Hematopoietic multipotent progenitor cell treated with erythropoietin and hydrocortisone succinate and interleukin-3 and kit ligand, for 8 days (in vitro differentiated cells): Measurements from ENCODE around the gene ADARB1.
"Not testable (repeated sequence)": the region's sequence is repeated elsewhere in the genome, so short reads cannot be mapped to it uniquely, and the experiment has no call there.

Experiments
- DNase-seq: peaks from one replicate; pipeline ENCODE4 v3.0.0-alpha.2; 2015

The ADARB1 gene

GRCh38 chr21:45139003-45139360 is 64.6 kb downstream of the ADARB1 start:
- not testable (repeated sequence) for DNase-seq

GRCh38 chr21:45139473-45139872 is 65.1 kb downstream of the ADARB1 start:
- no peak for DNase-seq

DNA sequence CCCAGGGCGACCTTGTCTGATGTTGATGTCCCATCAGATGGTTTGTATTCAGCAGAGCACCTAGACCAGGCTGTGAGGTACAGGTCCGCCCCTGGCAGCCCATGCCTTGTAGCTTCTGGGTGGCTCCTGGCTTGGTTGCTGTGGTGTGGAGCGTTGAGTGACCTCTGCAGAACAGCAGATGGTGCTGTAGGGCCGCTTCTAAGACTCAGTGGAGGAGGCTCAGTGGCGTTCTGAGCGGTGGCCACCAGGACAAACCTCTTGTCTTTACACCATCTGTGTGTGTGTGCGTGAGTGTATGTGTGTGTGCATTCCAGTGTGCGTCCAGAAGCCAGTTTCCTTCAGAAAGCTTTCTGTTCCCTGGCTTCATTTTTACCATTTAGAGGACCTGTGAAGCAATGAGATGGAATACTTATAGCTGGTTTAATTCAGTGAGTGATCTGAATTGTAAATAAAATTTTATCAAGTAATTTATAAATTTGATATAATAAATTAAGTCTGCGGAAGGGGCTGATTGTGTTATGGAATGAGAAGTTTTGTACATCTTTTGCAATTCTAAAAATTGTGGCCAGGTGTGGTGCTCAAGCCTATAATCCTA is 66.1 kb downstream of the ADARB1 start:
- DNase-seq = peak; percentile 89

GRCh38 chr21:45140944-45141343 is 66.6 kb downstream of the ADARB1 start:
- not testable (repeated sequence) for DNase-seq

- DNase-seq = no peak
These were observed 67.1 kb downstream of the ADARB1 start for GRCh38 chr21:45141507-45141906.

- DNase-seq = no peak
These were observed 68.3 kb downstream of the ADARB1 start for GRCh38 chr21:45142469-45143308.

DNA sequence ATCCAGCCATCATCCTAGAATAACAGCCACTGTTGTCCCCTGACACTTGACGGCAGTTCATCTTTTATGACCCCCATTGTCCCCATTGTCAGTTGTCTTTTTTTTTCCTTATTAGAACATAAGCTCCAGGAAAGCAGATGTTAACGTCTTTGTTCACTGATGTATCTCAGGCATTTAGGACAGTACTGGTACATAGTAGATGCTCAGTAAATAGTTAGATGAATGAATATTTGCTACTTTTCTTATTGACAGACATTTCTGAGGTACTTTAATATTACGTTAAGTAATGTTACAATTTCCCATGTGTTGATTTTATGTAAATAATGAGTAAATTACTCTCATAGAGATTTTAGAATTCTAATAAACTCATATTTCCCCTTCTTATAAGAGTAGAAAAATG is 69.5 kb downstream of the ADARB1 start:
- DNase-seq = no peak

DNA sequence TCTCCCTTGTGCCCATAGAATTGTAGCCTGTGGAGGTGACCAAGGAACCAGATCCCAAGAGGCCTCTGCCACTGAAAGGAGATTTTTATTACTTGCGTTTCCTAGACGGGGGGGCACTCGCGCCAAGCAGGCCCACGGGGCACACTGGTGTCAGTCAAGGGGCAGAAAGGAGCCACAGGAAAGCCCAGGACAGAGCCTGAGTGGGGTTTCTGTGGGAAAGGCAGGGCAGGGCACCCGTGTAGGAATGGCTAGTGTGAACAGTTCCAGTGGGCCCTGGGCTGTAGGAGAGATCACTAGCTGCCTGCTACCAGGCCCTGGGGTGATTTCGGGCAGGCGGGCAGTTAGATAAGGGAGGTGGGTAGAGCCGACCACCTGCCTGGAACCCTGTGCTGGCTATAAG is 70.8 kb downstream of the ADARB1 start:
- DNase-seq = no peak

DNA sequence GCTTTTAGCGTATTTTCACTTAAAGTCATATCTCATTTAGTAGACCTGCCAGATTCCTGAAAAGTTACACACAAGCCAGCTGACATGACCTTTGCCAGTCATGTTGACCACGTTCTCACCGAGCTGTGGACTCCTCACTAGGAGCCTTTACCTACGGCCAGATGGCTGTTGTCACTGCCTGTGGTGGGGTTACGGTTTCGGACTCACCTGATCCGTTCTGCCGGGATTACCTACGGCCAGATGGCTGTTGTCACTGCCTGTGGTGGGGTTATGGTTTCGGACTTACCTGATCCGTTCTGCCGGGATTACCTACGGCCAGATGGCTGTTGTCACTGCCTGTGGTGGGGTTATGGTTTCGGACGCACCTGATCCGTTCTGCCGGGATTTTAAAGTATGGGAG is 71.5 kb downstream of the ADARB1 start:
- not testable (repeated sequence) for DNase-seq

GRCh38 chr21:45146306-45146705 is 71.9 kb downstream of the ADARB1 start:
- DNase-seq = no peak

DNA sequence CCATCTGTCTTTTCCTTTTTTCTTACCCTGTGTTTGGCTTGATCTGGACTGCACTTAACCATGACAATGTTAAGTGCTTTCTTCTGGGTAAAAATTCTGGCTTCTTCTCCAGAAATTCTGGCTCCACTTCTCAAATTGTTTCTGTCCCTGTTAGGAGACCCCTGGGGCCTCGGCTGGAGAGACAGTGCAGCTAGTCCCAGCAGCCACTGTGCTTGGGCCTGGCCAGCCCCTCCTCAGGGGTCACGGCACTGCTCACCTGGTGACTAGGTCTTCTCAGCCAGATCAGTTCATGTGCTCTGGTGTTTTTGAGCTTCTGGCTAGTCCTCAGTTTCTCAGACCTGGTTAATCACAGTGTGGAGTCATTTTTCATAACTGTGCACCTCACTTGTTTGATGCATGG is 72.4 kb downstream of the ADARB1 start:
- DNase-seq = no peak

GRCh38 chr21:45147473-45148315 is 73.3 kb downstream of the ADARB1 start:
- DNase-seq = no peak

- DNase-seq = no peak
These were observed 74.1 kb downstream of the ADARB1 start for GRCh38 chr21:45148316-45148990.

- DNase-seq = no peak
These were observed 74.6 kb downstream of the ADARB1 start for GRCh38 chr21:45149021-45149420.

DNA sequence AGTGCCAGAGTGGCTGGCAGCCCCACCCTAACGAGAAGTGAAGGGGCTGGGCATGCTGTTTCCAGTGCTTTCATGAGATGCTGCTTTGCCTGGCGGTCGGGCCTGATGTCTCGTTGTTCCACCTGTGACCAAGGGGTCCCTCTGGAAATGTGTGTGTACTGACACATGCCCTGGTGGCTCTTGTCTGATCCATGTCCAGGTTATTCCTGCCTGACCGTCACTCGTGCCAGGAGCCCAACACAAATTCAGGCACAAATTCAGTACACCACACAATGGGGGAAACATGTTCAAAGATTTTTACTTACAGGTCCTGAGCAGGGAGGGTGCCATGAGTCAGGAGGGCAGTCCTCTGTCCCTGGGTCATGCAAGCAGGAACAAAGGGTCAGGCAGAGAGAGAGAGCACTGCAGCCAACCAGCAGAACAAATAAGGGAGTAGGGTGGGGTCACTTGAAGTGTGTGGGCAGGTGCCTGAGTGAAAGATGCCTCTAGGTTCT is 76.3 kb downstream of the ADARB1 start:
- no peak for DNase-seq

- DNase-seq = peak; percentile 40
These were observed 77.2 kb downstream of the ADARB1 start for GRCh38 chr21:45151445-45152160.

DNA sequence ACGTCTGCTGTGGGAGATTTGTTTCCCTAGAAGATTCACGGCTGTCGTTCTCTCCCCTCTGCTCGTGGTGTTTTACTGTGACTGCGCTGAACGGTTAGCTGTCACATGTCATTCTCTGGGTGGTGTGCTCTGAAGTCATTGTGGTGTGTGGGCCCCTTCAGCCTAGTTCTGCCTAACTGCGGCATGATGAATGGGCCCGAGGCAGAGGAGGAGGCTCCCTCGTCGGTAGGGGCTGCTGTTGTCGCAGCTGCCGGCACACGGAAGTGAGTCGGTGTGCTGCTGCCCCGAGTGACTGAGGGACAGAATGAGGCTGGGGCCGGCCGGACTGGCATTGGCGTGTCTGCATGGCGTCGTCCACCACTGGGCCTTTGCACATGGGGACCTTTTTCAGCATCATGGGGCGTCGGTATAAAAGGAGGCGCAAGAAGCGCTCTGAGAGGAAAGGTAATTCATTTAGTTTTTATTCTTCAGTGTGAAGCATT is 77.9 kb downstream of the ADARB1 start:
- DNase-seq = peak; percentile 92

DNA sequence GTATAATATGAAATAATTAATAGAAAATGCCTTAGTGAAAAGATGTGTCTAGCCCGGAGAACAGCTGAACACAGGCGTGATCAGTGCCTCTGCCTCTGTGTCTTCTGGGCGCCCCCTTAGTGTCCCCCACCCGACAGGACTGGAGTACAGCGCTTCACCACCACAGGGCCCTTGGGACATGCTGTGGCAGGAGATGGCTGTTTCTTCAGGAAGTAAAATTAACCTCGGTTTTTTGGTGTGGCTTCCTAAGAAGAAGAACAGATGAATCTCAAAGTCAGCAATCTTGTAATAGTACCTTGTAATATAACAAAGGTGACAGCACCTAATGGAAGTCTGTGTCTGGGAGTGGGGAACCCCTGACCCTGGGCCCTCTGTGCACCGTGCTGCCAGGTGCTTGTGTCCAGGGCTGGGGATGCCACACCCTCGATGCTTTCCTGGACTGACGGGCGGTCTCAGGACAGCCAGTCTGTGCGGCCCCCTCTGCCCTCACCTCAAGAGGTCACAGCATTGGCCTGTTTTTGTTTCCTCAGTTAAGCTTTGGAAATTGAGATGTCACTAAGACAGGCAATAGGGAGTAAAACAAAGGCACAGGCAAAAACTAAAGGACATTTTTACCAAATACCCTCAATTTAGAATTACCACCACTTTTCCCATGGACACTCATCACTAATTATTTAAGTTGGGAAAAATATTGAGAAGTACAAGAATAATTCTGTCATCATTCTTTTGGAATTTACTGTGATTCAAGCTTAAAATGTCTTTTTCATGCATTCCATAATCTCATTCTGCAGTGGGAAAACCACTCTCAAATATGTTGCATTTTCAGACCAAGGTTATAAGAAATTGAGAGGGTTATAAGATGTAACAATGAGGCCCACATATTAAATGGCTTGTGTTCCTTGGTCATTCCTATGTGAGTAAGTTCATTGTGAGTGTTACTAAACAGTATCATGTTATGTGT is 79.3 kb downstream of the ADARB1 start:
- peak; percentile 26 for DNase-seq

DNA sequence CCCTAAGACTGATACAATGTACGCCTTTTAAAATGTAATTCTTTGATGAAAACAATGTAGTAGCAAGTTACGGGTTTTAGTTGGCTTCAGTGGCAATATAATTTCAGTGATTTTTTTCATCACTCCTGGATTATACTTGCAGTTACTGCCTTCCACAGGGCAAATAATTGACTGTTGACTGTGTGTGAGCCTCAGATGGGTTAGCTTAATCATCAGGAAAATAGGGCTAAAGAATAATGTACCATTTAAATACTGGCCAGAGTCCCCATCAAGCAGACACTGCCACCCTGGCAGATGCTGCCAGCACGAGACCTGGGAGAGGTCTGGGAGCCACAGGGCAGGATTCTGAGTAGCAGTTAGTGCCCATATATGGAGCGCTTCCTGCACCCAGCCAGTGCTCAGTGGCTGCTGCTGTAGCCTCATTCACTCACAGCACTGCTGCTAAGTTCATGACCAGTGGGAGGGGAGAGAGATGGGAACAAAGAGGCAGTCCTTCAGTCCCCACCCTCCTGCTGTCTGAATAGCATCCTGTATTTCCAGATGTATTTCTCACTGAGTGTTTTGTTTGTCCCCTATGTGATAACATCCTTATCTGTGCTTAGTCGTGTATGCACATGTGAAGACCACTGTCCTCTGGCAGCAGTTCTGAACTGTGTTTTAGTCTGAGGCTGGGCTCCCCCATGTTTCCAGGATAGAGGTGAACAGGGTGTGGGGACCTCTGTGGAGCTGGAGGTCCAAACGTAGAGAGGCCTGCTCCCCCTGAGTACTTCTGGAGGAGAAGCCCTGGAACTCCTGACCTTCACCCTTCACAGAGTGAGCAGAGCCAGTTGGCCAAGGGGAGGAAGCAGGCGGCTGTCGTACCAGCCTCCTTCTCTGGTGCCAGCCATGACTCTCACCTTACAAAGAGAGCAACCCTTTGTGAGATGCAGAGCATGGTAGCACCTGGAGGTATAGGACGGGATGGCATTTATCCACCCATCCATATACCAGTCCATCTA is 80.4 kb downstream of the ADARB1 start:
- peak; percentile 73 for DNase-seq

- DNase-seq = no peak
These were observed 81.5 kb downstream of the ADARB1 start for GRCh38 chr21:45155910-45156309.
